AG10803 (cell line): ENCODE measurements around the gene MTARC2.

Experiments used
- DNase-seq: peaks from one replicate; pipeline ENCODE4 v3.0.0; 2010; ENCODE audit warnings: low read depth
- H3K4me3 ChIP-seq: 2 replicates; pipeline ENCODE4 v1.5.1; 2011; ENCODE audit warnings: mild to moderate bottlenecking, low read length, control low read depth
- CTCF ChIP-seq: conservative IDR thresholded peaks from 2 replicates; pipeline ENCODE4 v1.5.1; 2011; ENCODE audit warnings: mild to moderate bottlenecking, low read length, control low read depth, inconsistent platforms

Gene MTARC2

GRCh38 chr1:220746851-220747250 is 1.3 kb upstream of the MTARC2 start:
- TF ChIP-seq CTCF, result no peak
- no peak overlapping the region for H3K4me3 ChIP-seq
- no peak for DNase-seq

GRCh38 chr1:220747437-220748088 is 559 bp upstream of the MTARC2 start:
- DNase-seq, result no peak
- TF ChIP-seq CTCF, result no peak
- H3K4me3 ChIP-seq, result peak overlapping the region; percentile 83

GRCh38 chr1:220748936-220749335 is 814 bp downstream of the MTARC2 start:
- TF ChIP-seq CTCF, result no peak
- no peak for DNase-seq
- H3K4me3 ChIP-seq, result peak overlapping the region; percentile 83

- H3K4me3 ChIP-seq, result no peak overlapping the region
- DNase-seq, result no peak
- no peak for TF ChIP-seq CTCF
These were observed 2.0 kb downstream of the MTARC2 start for GRCh38 chr1:220750131-220750515.

GRCh38 chr1:220751111-220751510 is 3.0 kb downstream of the MTARC2 start:
- no peak for TF ChIP-seq CTCF
- H3K4me3 ChIP-seq, result no peak overlapping the region

GRCh38 chr1:220754212-220754917 is 6.2 kb downstream of the MTARC2 start:
- no peak for DNase-seq
- no peak for TF ChIP-seq CTCF
- H3K4me3 ChIP-seq, result no peak overlapping the region

More at GRCh38 chr1:220751111-220751510, 3.0 kb downstream of the MTARC2 start:
- DNase-seq, result no peak

GRCh38 chr1:220754918-220755295 is 6.8 kb downstream of the MTARC2 start:
- no peak for TF ChIP-seq CTCF
- DNase-seq, result no peak
- no peak overlapping the region for H3K4me3 ChIP-seq
